ENCODE data around the gene PATJ.

GRCh38 chr1:62140666-62141065 lies 398.4 kb downstream of the PATJ start:
- TF ChIP-seq, protein P1, sequence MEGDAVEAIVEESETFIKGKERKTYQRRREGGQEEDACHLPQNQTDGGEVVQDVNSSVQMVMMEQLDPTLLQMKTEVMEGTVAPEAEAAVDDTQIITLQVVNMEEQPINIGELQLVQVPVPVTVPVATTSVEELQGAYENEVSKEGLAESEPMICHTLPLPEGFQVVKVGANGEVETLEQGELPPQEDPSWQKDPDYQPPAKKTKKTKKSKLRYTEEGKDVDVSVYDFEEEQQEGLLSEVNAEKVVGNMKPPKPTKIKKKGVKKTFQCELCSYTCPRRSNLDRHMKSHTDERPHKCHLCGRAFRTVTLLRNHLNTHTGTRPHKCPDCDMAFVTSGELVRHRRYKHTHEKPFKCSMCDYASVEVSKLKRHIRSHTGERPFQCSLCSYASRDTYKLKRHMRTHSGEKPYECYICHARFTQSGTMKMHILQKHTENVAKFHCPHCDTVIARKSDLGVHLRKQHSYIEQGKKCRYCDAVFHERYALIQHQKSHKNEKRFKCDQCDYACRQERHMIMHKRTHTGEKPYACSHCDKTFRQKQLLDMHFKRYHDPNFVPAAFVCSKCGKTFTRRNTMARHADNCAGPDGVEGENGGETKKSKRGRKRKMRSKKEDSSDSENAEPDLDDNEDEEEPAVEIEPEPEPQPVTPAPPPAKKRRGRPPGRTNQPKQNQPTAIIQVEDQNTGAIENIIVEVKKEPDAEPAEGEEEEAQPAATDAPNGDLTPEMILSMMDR (IDR thresholded peaks at IDR 0.05) = no peak
- no peak for TF ChIP-seq POLR2A (IDR thresholded peaks at IDR 0.05)
